Thyroid gland (tissue), 4 donors: ENCODE results near the gene APBB1IP. TPM values are rescaled to one million over a fixed set of nuclear protein-coding genes. Genes with fewer than 3 reads are reported as not detected.
"Not testable (repeated sequence)": the region's sequence is repeated elsewhere in the genome, so short reads cannot be mapped to it uniquely, and the experiment has no call there.

ENCODE experiments used
- DNase-seq, 2 donors: peaks; one replicate each; pipeline ENCODE4 v3.0.0-alpha.2; 2019
- H3K27ac ChIP-seq, 3 donors: fragments of 200-600 bp; sonication (generic); 1 replicate in 2 of 3; 2 replicates in 1 of 3; pipeline ENCODE4 v1.5.1; 2016 to 2019; ENCODE audit warnings: mild to moderate bottlenecking in 1 of 3, moderate library complexity in 1 of 3
- H3K27me3 ChIP-seq: fragments of 200-600 bp; sonication (generic); one replicate; pipeline ENCODE4 v1.5.1; 2019
- H3K36me3 ChIP-seq, 2 donors: fragments of 200-600 bp; sonication (generic); one replicate each; pipeline ENCODE4 v1.5.1; 2016 to 2019
- H3K4me1 ChIP-seq, 2 donors: fragments of 200-600 bp; sonication (generic); one replicate each; pipeline ENCODE4 v1.5.1; 2017 to 2019
- H3K4me3 ChIP-seq, 3 donors: fragments of 200-600 bp; sonication (generic); replicated peaks in 1 of 3; 1 replicate in 2 of 3; 2 replicates in 1 of 3; pipeline ENCODE4 v1.5.1; 2016; ENCODE audit warnings: mild to moderate bottlenecking in 1 of 3
- H3K9me3 ChIP-seq: fragments of 200-600 bp; sonication (generic); one replicate; pipeline ENCODE4 v1.5.1; 2017
- CTCF ChIP-seq, 6 experiments: fragments of 200-600 bp in 3 of 6; fragments of 450-650 bp in 3 of 6; sonication (generic) in 3 of 6; IDR thresholded peaks; one replicate each; pipeline ENCODE4 v1.5.1; 2016 to 2019; ENCODE audit warnings: antibody characterized with exemption in 6 of 6, mild to moderate bottlenecking in 2 of 6, inconsistent platforms in 1 of 6, moderate library complexity in 1 of 6
- POLR2A ChIP-seq, 2 donors: fragments of 450-650 bp; IDR thresholded peaks; one replicate each; pipeline ENCODE4 v1.6.1; 2017; ENCODE audit warnings: antibody characterized with exemption in 2 of 2, mild to moderate bottlenecking in 2 of 2, moderate library complexity in 1 of 2
- WGBS, 2 donors: methylation state at CpG; one replicate each; pipeline ENCODE4 v1.1.5; 2017; 5-methylcytosine and 5-hydroxymethylcytosine counted together
- intact Hi-C: fragments of 100-400 bp; cut with DNase I; formaldehyde crosslinking; loops from one replicate; pipeline ENCODE4 v1.15.1; 2023
- total RNA-seq, 4 donors: library from RNA; depleted of rRNA; stranded (reverse); fragments of >200 nt; gene quantifications; one replicate each; pipeline ENCODE4 v1.2.3, GENCODE V29; 2016

The APBB1IP gene
- total RNA-seq, 4 donors from 2014 or later, result 1.5 to 4.3 (median 2.2) TPM

- TF ChIP-seq POLR2A (IDR thresholded peaks at IDR 0.05) (no peak), CTCF (IDR thresholded peaks at IDR 0.05) (no peak)
- 86 to 90% methylated on average over 5 of the region's 5 CpGs for WGBS, 2 donors
- no peak for DNase-seq
- no peaks in the 10 kb centered on the region for H3K27me3 ChIP-seq
- intact Hi-C loops, result no loop called here
- H3K27ac ChIP-seq, result no peak overlapping the region
- no peaks in the 10 kb centered on the region for H3K36me3 ChIP-seq
- H3K4me1 ChIP-seq, result no peaks in the 10 kb centered on the region
- no peaks in the 10 kb centered on the region for H3K9me3 ChIP-seq
- H3K4me3 ChIP-seq, result no peak overlapping the region
These were observed 18.9 kb downstream of the APBB1IP start for GRCh38 chr10:26457088-26457487.

- intact Hi-C loops, result no loop called here
These were observed 22.6 kb downstream of the APBB1IP start for GRCh38 chr10:26460736-26461135.

GRCh38 chr10:26463986-26464385, 25.8 kb downstream of the APBB1IP start:
- H3K4me3 ChIP-seq, result no peak overlapping the region
- no peaks in the 10 kb centered on the region for H3K9me3 ChIP-seq
- H3K4me1 ChIP-seq, result no peaks in the 10 kb centered on the region
- intact Hi-C loops, result no loop called here
- no peaks in the 10 kb centered on the region for H3K27me3 ChIP-seq
- TF ChIP-seq CTCF (IDR thresholded peaks at IDR 0.05) (no peak), POLR2A (IDR thresholded peaks at IDR 0.05) (no peak)
- H3K27ac ChIP-seq, result no peak overlapping the region
- 94 to 100% methylated on average over 1 of the region's 1 CpG for WGBS, 2 donors
- no peak for DNase-seq
- H3K36me3 ChIP-seq, result no peaks in the 10 kb centered on the region

More at GRCh38 chr10:26460736-26461135, 22.6 kb downstream of the APBB1IP start:
- Histone ChIP-seq H3K36me3 (no peaks in the 10 kb centered on the region), H3K27me3 (no peaks in the 10 kb centered on the region), H3K9me3 (no peaks in the 10 kb centered on the region), H3K27ac (no peak overlapping the region), H3K4me1 (no peaks in the 10 kb centered on the region), H3K4me3 (no peak overlapping the region)
- no peak for TF ChIP-seq CTCF (IDR thresholded peaks at IDR 0.05)
- TF ChIP-seq POLR2A (IDR thresholded peaks at IDR 0.05), result no peak
- no peak for DNase-seq
- 76 to 84% methylated on average over 2 of the region's 2 CpGs for WGBS, 2 donors

- 92 to 93% methylated on average over 3 of the region's 3 CpGs for WGBS, 2 donors
- no peaks in the 10 kb centered on the region for H3K9me3 ChIP-seq
- TF ChIP-seq POLR2A (IDR thresholded peaks at IDR 0.05), result no peak
- TF ChIP-seq CTCF (IDR thresholded peaks at IDR 0.05), result no peak
- H3K27me3 ChIP-seq, result no peaks in the 10 kb centered on the region
- H3K36me3 ChIP-seq, result no peaks in the 10 kb centered on the region
- H3K4me1 ChIP-seq, result no peaks in the 10 kb centered on the region
- intact Hi-C loops, result no loop called here
- no peak for DNase-seq
- H3K27ac ChIP-seq, result no peak overlapping the region
- no peak overlapping the region for H3K4me3 ChIP-seq
These were observed 26.6 kb downstream of the APBB1IP start for GRCh38 chr10:26464632-26465280.

GRCh38 chr10:26466531-26466930, 28.4 kb downstream of the APBB1IP start:
- H3K4me1 ChIP-seq, H3K27me3 ChIP-seq, intact Hi-C loops, H3K4me3 ChIP-seq, H3K9me3 ChIP-seq, H3K36me3 ChIP-seq, DNase-seq, H3K27ac ChIP-seq: not testable (repeated sequence)
- 89 to 90% methylated on average over 6 of the region's 6 CpGs for WGBS, 2 donors
